Activated naive CD4-positive, alpha-beta T cell treated with anti-CD3 and anti-CD28 coated beads, Interleukin-2, amount 50 U/mL, for 72 hours (primary cell): Measurements from ENCODE around the gene COL16A1. TPM values are rescaled to one million over a fixed set of nuclear protein-coding genes. Genes with fewer than 3 reads are reported as not detected.

Source experiments
- ATAC-seq, 2 donors: fragments of 150-1000 bp; cut with Tn5 transposase; 2 replicates each; pipeline ENCODE4 v1.10.0; 2021; ENCODE audit warnings: mild to moderate bottlenecking in 2 of 2, moderate library complexity in 2 of 2
- DNase-seq, 2 donors: peaks; one replicate each; pipeline ENCODE4 v3.0.0; 2021 to 2022; ENCODE audit warnings: low spot score in 2 of 2
- H3K27ac Mint-ChIP-seq, 2 donors: one replicate each; pipeline ENCODE4 v1.8.0; 2022; ENCODE audit warnings: mild to moderate bottlenecking in 2 of 2, mixed read lengths in 2 of 2
- H3K36me3 Mint-ChIP-seq, 2 donors: one replicate each; pipeline ENCODE4 v1.8.0; 2022; ENCODE audit warnings: mixed read lengths in 2 of 2
- H3K9me3 Mint-ChIP-seq, 2 donors: one replicate each; pipeline ENCODE4 v1.8.0; 2022; ENCODE audit warnings: mixed read lengths in 2 of 2
- total RNA-seq, 2 donors: library from RNA; stranded (reverse); gene quantifications; one replicate each; pipeline ENCODE4 v1.2.3, GENCODE V29; 2022

Gene COL16A1
- total RNA-seq, 2 donors from 2014 or later: 0.21 TPM; not detected in 1

DNA sequence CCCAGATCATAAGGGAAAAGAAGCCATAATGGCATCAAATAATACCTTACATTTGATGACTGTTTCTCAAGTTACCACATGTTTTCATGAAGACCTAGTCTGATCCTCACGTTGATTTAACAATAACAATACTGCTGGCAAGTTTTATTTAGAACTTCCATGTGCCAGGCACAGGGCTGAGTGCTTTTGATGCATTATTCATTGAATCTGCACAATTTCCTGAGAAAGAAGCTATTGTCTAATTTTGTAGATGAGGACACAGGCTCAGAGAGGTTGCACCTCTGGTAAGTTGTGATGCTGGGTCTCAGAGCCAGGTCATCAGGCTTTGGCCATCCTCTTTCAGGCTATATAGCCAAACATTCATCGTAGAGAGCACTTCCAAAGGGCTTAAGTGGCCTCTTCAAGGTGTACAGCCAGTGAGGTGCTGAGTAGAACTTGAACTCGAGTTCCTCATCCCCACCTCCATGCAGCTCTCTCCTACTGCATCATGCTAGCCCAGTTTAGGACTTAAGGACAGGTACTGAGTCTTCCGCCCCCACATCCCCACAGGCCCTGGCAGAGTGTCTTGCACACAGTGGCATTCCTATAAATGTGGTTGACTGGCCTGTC lies 50.8 kb downstream of the COL16A1 start:
- Mint-ChIP-seq H3K27ac (no peak overlapping the region), H3K9me3 (no peaks in the 10 kb centered on the region), H3K36me3 (no peaks in the 10 kb centered on the region)
- ATAC-seq: no peak
- DNase-seq: no peak

GRCh38 chr1:31651766-31652165 lies 52.1 kb downstream of the COL16A1 start:
- no peak for ATAC-seq

DNA sequence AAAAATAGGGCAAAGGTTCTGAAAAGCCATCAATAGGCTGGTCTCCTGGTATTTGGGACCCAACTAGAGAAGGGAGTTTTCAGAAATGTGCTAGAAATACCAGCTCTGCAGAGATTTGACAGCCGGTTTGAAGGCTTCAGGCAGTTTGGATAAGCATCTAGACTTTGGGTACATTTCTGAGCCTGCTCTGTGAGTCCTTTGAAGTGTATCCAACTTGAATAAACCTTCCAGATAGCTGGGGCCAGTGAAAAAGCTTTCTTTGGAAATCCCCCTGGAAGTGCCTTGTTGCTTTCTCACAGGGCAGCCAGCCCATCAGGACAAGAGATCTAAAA lies 52.8 kb downstream of the COL16A1 start:
- no peaks in the 10 kb centered on the region for H3K9me3 Mint-ChIP-seq
- ATAC-seq: no peak
- no peak for DNase-seq
- no peaks in the 10 kb centered on the region for H3K36me3 Mint-ChIP-seq
- no peak overlapping the region for H3K27ac Mint-ChIP-seq

More at GRCh38 chr1:31651766-31652165, 52.1 kb downstream of the COL16A1 start:
- Mint-ChIP-seq H3K27ac (no peak overlapping the region), H3K36me3 (no peaks in the 10 kb centered on the region), H3K9me3 (no peaks in the 10 kb centered on the region)
- no peak for DNase-seq

DNA sequence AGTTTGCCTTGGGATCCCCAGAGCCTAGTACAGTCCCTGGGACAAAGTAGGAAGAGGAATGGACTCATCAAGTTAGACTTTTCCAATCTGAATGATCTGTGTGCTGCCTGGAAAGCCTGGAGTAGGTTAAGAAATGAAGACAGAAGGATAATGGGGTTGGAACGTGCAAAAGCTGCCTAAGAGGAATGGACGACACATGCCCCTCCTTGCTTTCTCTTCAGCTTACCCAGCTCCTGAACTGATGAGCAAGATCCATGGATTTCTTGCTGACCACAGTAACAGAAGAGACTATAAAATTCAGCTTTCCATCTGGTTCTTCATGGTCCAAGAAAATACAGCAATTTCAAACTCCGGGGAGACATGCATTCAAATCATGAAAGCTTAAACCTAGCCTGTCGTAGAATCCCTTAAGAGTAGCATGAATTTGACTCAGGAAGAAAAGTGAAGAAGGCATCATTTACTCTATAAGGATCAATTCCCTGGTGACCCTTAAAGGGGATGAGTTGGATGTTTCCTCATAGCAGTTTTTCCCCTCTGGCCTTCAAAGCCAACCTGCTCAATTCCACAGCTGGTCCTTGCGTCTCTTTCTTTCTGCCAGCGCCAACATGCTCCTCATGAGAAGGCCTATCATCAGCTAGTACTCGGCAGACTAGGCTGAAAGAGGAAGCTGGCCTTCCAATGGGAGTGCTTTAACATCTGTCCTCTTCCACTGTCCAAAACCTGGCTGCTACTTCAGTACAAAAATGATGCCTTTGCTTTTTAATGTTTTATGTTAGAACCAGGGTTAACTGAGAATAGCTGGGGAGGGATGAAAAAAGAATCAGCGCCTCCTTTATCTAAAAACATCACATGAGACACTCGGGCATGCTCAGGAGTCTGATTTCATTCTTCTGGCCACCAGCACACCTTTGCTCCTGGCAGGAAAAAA lies 53.4 kb downstream of the COL16A1 start:
- H3K9me3 Mint-ChIP-seq: no peaks in the 10 kb centered on the region
- DNase-seq: no peak
- no peak for ATAC-seq
- no peaks in the 10 kb centered on the region for H3K36me3 Mint-ChIP-seq
- H3K27ac Mint-ChIP-seq: peak overlapping the region in 1 of 2 donors; percentile 23

DNA sequence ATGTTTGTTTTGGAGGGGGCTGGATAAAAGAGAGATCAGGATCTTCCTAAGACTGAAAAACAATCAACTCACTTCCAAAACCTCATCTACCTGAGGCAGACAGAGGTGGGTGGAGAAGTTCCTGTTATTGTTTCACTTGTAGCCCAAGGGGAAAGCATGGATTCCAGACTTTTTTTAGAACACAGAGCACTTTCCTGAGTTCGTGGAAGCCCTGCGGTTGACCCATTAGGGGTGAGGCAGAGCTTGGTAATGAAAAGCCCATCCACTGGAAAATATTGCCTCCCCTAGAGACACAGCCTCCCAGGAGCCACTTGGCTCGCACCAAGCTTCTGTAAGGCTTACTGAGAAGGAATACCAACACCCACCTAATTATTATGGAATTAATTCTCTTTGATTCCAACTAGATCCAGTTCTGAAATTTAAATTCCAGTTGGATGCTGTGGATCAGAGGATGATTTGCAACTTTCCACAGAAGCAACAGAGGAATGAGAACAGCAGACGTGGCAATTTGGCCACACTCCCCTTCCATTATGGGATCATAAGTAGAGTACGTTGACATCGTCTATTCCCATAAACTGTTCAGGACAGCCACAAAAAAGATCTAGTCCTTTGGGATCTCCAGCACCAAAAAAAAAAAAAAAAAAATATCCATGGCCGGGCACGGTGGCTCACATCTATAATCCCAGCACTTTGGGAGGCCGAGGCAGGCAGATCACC lies 55.0 kb downstream of the COL16A1 start:
- ATAC-seq: no peak
- no peak for DNase-seq
- H3K27ac Mint-ChIP-seq: no peak overlapping the region

DNA sequence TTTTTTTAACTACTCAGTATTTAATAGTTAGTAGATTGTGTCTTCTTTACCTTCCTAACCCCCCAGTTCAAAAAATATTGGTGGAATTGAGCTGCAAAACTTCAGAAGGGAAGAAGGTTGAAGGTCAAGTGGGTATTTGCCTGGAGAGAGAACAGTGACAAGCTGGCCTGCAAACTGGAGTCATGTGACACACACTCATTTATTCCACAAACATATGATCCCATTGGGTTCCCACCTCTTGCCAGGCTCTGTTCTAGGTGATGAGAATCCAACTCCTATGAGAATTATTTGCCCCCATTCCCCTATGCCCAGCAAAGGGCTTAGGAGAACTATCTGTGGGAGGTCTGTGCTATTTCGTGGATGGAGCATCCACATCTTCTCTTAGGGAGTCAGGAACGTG lies 55.6 kb downstream of the COL16A1 start:
- Mint-ChIP-seq H3K36me3 (peaks cover 0 to 19% of the 10 kb centered on the region in 2 donors), H3K9me3 (no peaks in the 10 kb centered on the region), H3K27ac (no peak overlapping the region)
- DNase-seq: no peak
- ATAC-seq: no peak

More for the DNA sequence above, 55.0 kb downstream of the COL16A1 start:
- H3K9me3 Mint-ChIP-seq: no peaks in the 10 kb centered on the region
- peaks cover 0 to 16% of the 10 kb centered on the region in 2 donors for H3K36me3 Mint-ChIP-seq

DNA sequence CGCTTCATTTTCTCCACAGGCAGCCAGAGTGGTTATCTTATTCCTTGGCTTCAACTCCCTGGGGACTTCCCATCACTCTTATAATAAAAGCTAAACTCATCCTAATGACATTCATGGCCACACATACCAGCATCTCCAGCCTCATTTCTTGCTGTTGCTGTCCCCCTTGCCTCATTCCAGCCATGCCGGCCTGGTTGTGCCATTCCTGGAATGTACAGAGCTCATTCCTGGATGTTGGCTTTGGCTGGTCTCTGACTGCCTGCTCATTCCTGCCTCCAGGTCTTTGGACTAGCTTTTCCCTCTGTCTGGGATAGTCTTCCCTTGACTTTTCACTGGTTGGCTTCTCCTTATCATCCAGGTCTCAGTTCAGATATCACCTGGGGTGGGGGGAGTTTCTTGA lies 56.7 kb downstream of the COL16A1 start:
- no peaks in the 10 kb centered on the region for H3K9me3 Mint-ChIP-seq
- H3K27ac Mint-ChIP-seq: peak overlapping the region in 1 of 2 donors; percentile 28
- no peak for DNase-seq
- no peak for ATAC-seq
- peaks cover 0 to 19% of the 10 kb centered on the region in 2 donors for H3K36me3 Mint-ChIP-seq

- DNase-seq (no peak), ATAC-seq (no peak)
- Mint-ChIP-seq H3K36me3 (peaks cover 0 to 19% of the 10 kb centered on the region in 2 donors), H3K27ac (peak overlapping the region in 1 of 2 donors; percentile 98), H3K9me3 (no peaks in the 10 kb centered on the region)
Measured at GRCh38 chr1:31646259-31646960, 57.4 kb downstream of the COL16A1 start.

GRCh38 chr1:31645274-31645568 lies 58.6 kb downstream of the COL16A1 start:
- Mint-ChIP-seq H3K27ac (peak overlapping the region; percentile 98 to 100), H3K36me3 (peaks cover 0 to 19% of the 10 kb centered on the region in 2 donors), H3K9me3 (no peaks in the 10 kb centered on the region)
- ATAC-seq (no peak), DNase-seq (no peak)

DNA sequence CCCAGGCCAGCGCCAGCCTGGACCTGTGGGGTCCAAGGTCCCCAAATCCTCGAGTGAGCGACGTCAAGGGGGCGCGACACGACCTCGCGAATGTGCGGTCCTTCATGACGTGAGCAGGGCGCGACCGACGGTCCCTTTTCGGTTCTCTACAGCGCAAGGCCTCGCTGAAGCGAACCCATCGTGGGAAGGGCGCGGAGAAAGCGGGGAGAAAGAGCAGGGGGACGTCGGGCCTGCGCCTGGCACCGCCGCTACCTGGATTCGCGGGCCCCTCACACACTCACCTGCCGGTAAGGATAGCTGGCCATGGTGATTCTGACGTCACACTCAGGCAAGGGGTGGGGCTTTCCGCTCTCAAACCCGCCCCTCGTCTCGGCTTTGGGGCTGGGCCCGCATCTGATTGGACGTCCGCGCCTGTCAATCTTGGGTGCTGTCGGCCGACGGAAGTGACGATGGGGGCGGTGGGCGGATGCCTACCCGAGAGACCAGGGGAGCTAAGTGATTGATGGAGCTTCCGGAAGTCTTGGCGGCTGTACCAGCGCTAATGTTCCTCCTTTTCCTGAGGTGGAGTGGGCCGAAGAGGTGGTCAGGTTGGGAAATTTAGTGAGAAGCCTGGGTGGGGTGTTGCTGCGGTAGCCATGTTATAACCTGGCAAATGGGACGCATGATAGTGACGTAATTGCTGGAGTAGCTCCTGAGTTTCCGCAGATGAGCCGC lies 59.1 kb downstream of the COL16A1 start, which contains the start of gene PEF1:
Gene PEF1, minus strand, starts transcription at position 317 of the 714 bp plus-strand sequence. Its CDS starts 12 bp downstream, at position 305.
- Mint-ChIP-seq H3K36me3 (peaks cover 0 to 19% of the 10 kb centered on the region in 2 donors), H3K9me3 (no peaks in the 10 kb centered on the region), H3K27ac (peak within 1 kb of the TSS; percentile 98 to 100)
- DNase-seq: peak; percentile 99
- ATAC-seq: peak; percentile 94

GRCh38 chr1:31643976-31644559 lies 59.7 kb downstream of the COL16A1 start:
- H3K36me3 Mint-ChIP-seq: peaks cover 0 to 19% of the 10 kb centered on the region in 2 donors
- no peak for DNase-seq
- no peaks in the 10 kb centered on the region for H3K9me3 Mint-ChIP-seq
- peak; percentile 51 to 54 for ATAC-seq
- peak overlapping the region; percentile 98 to 100 for H3K27ac Mint-ChIP-seq

- Mint-ChIP-seq H3K9me3 (no peaks in the 10 kb centered on the region), H3K27ac (no peak overlapping the region), H3K36me3 (peaks cover 0 to 19% of the 10 kb centered on the region in 2 donors)
- no peak for ATAC-seq
- DNase-seq: no peak
Measured at GRCh38 chr1:31642897-31643296, 60.9 kb downstream of the COL16A1 start.

DNA sequence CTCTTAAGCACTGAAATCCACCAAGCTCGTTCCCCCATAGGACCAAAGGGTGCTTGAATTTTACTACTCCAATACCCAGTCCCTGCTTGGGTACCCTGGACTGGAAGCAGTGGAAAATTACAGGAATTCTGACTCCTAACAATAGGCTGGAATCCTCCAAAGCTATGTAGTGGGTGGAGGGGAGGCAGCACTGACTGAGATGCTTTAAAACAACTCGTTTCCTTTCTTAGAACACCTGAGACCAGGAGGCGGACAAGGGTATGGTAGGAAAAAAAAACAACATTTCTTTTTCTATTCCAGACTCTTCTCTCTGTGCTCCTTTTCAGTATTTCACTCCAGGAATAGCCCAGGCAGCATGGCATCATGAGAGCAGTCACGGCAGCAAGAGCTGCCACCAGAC lies 61.5 kb downstream of the COL16A1 start:
- no peaks in the 10 kb centered on the region for H3K9me3 Mint-ChIP-seq
- ATAC-seq: no peak
- peaks cover 0 to 19% of the 10 kb centered on the region in 2 donors for H3K36me3 Mint-ChIP-seq
- DNase-seq: no peak
- no peak overlapping the region for H3K27ac Mint-ChIP-seq

GRCh38 chr1:31640964-31641363 lies 62.9 kb downstream of the COL16A1 start:
- peaks cover 0 to 19% of the 10 kb centered on the region in 2 donors for H3K36me3 Mint-ChIP-seq
- no peaks in the 10 kb centered on the region for H3K9me3 Mint-ChIP-seq
- no peak overlapping the region for H3K27ac Mint-ChIP-seq
- ATAC-seq (no peak), DNase-seq (no peak)

DNA sequence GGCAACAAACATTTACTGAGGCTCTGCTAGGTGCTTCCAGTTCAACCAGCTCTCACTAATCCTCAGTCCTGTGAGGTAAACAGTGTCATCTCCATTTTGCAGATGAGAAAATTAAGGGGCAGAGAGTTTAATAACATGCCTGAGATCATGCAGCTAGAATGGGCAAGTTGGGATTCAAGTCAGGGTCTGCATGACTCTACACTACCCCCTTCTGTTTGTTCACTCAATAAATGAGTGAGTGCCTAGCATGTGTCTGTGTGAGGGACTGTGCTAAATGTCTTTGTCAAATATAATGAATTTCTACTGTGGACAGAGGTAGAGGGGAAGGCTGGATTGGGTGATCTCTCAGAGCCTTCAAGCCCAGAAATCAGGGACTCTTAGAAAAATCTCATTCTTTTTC lies 63.6 kb downstream of the COL16A1 start:
- no peaks in the 10 kb centered on the region for H3K9me3 Mint-ChIP-seq
- no peak for DNase-seq
- peaks cover 0 to 17% of the 10 kb centered on the region in 2 donors for H3K36me3 Mint-ChIP-seq
- no peak for ATAC-seq
- H3K27ac Mint-ChIP-seq: no peak overlapping the region

GRCh38 chr1:31639543-31639942 lies 64.3 kb downstream of the COL16A1 start:
- ATAC-seq (peak in 1 of 2 donors; percentile 3), DNase-seq (no peak)
- no peaks in the 10 kb centered on the region for H3K9me3 Mint-ChIP-seq
- H3K27ac Mint-ChIP-seq: no peak overlapping the region
- peaks cover 0 to 11% of the 10 kb centered on the region in 2 donors for H3K36me3 Mint-ChIP-seq
